Measurements from ENCODE around the gene PARK7.

The PARK7 gene

DNA sequence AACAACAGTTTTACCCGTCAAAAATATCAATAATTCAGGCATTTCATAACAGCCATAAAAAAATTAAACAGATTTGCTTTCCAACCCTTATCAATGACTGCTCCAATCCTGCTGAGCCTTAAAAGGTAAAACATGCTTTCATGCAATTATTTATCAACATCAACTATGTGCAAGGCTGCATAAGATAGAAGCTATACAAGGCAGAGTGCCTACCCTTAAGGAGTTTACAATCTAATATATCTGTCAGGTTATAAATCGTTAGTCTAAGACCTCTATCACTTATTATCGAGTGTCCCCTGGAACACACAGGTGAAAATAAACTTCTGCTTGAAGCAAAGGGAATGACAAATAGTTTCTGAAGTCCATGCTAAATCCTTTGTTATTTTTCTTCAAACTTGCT, 62.8 kb downstream of the PARK7 start:
- no peak for DNase-seq (ENCODE audit: low spot score)

DNA sequence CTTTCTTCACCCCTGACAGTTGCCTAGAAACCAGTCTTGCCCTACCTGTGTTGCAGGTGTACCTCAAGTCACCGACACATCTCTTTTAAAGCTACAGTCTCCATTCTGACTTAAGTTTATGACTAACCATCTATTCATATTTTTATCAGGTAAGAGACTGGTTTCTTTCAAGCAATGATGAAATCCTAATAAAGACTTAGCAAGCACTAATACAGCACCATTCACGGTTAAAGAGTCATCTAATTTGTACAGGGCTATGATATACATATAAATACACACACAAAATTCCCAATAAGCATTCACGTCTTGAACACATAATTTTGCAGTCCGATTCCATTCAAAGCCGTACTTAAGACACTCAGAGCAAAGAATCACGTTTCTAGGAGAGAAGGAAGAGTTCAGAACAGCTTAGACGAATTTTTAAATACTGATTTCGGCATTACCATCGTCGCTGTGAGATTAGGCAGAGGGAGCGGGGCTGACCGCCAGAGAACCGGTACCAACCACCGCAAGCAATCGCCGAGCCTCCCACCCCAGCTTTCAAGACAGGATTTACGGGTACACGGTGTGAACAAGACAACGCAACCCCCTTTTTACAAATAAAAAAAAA, 63.7 kb downstream of the PARK7 start:
- DNase-seq (ENCODE audit: low spot score), result no peak

DNA sequence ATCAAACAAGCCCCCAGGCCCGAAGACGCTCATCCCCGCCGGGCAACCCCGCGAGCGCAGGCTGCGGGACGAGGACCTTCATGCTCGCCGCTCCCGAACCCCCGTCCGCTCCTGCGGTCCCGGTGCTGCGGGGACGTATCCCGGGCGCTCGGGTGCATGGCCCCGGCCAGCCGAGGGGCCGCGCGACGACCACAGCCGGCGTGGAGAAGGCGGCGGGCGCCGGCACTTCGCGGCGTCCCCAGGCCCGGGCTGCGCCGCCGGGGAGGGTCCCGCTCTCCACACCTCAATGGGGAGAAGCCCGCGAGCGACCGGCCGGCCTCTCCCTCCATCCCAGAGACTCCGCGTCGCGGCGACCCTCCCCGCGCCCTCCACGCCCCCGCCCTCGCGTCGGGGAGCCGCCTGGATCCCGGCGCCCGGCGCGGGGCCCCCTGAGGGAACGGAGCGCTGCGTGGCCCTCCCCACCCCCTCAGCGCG, 64.2 kb downstream of the PARK7 start:
- DNase-seq (ENCODE audit: low spot score), result no peak

- peak; percentile 98 for DNase-seq (ENCODE audit: low spot score)
Observed at GRCh38 chr1:8026153-8026975, 64.9 kb downstream of the PARK7 start, which contains the start of gene ERRFI1. TSS of gene ERRFI1 (minus strand) at chr1:8026309. CDS start at chr1:8015619, 10,690 bp downstream.

GRCh38 chr1:8026976-8027747, 65.7 kb downstream of the PARK7 start:
- no peak for DNase-seq (ENCODE audit: low spot score)

DNA sequence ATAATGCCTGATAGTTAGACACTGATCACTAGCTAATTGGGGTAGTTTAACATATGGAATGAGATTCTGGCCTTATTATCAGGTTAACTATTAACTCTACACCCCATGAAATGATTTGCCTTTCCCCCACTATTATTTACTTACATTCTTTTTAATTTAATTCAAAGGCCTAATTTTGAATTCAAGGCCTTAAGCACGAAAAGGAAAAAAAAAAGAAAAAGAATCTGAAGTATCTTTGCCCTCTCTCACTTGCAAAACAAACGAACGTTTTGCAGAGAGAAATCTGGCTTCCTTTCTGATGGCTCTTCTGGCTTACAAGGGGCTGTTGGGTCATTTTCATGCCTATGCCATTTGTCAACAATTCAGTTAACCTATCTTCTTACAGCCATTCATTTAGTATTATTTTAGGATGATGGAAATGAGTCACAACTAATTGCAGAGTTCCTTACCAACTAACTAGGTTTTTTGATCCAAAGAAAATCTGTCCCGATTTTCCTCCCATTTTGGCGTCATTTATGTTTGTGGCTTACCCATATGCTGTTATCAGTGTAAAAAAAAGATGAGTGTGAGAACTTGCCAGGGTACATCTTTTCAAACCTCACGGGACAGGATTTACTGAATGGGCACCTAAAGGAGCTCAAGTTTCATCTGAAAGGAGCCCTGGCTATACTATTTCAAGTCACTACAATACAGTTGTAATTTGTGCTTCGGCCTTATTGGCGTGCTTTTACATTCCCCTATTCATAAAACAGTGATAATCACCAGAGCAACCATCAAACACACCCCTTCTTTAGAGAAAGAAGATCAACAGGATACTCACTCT, 66.4 kb downstream of the PARK7 start:
- DNase-seq (ENCODE audit: low spot score), result no peak

DNA sequence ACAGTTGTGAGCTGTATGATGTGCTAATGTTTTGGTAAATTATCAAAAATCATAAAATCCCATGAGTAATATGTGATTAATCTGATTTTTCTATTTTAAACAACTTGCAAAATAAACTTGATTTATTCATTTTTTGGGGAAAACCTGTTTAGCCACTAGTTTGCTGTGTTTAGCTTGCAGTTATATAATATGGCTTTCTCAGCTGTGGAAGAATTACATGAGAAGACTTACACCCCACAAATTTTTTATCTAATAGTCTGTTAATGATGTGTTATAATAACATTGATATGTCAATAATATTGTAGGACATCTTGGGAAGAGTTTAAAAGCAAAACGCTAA, 67.0 kb downstream of the PARK7 start:
- DNase-seq (ENCODE audit: low spot score), result no peak

- no peak for DNase-seq (ENCODE audit: low spot score)
Observed at GRCh38 chr1:8031176-8031785, 69.8 kb downstream of the PARK7 start.

DNA sequence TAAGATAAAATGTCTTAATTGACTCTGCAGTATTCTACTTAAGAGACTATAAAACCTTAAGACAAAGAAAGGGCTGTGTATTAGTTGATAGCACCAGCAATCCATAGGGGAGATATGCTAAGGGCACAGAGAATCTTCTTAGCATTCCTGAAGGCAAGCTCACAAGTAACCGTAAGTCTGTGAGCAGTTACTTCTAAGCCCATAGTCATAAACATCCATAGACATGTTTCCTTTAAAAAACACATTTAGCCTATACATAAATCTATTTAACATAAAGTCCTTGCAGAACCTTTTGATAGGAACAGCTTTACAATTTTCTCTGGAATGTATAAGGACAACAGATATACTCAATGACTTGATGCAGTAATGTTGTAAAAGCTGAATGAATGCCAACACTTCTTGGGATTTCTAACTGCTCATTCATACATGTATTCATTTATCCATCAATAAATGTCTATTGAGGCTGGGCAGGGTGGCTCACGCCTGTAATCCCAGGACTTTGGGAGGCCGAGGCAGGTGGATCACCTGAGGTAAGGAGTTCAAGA, 70.9 kb downstream of the PARK7 start:
- no peak for DNase-seq (ENCODE audit: low spot score)

DNA sequence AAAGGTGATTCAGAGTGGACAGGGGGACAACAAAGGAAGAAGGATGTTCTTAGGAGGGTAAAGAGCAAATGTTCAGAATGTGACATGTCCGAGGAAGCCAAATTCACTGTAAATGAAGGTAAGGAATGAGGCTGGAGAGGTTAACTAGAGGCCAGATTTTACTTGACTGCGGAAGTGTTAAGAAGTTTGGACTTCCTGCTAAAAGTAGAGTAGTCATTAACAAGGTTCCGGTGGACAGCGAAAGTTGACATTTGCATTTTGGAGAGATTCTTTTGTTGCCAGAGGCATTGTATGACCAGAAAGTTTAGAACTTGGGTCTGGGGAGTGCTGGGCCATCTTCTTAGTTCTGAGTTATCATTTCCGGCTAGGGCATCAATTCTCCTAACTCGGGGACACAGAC, 71.8 kb downstream of the PARK7 start:
- no peak for DNase-seq (ENCODE audit: low spot score)

Data from D341Med (cell line).